ENCODE data around the gene CHD6.

CHD6 gene

GRCh38 chr20:41592516-41593216, 25.5 kb downstream of the CHD6 start:
- no peak for DNase-seq

- no peak for DNase-seq
Measured at GRCh38 chr20:41587956-41588355, 30.2 kb downstream of the CHD6 start.

GRCh38 chr20:41587523-41587922, 30.7 kb downstream of the CHD6 start:
- no peak for DNase-seq

GRCh38 chr20:41586772-41587171, 31.4 kb downstream of the CHD6 start:
- no peak for DNase-seq

- no peak for DNase-seq
Measured at GRCh38 chr20:41580350-41580749, 37.8 kb downstream of the CHD6 start.

GRCh38 chr20:41577129-41578009, 40.8 kb downstream of the CHD6 start:
- DNase-seq = no peak

- no peak for DNase-seq
Measured at GRCh38 chr20:41575412-41575811, 42.8 kb downstream of the CHD6 start.

- DNase-seq = no peak
Measured at GRCh38 chr20:41574802-41575389, 43.3 kb downstream of the CHD6 start.

GRCh38 chr20:41573955-41574354, 44.2 kb downstream of the CHD6 start:
- DNase-seq = no peak

- DNase-seq = peak in 1 of 56 donors; percentile 5
Measured at GRCh38 chr20:41572010-41572572, 46.1 kb downstream of the CHD6 start.

GRCh38 chr20:41571006-41571405, 47.2 kb downstream of the CHD6 start:
- no peak for DNase-seq

- no peak for DNase-seq
Measured at GRCh38 chr20:41570557-41570956, 47.6 kb downstream of the CHD6 start.

- no peak for DNase-seq
Measured at GRCh38 chr20:41567615-41568014, 50.6 kb downstream of the CHD6 start.

GRCh38 chr20:41566896-41567527, 51.2 kb downstream of the CHD6 start:
- no peak for DNase-seq

- no peak for DNase-seq
Measured at GRCh38 chr20:41563087-41563486, 55.1 kb downstream of the CHD6 start.

- DNase-seq = no peak
Measured at GRCh38 chr20:41560970-41561369, 57.2 kb downstream of the CHD6 start.

GRCh38 chr20:41559658-41560057, 58.5 kb downstream of the CHD6 start:
- DNase-seq = no peak

GRCh38 chr20:41553142-41553879, 64.9 kb downstream of the CHD6 start:
- DNase-seq = no peak

GRCh38 chr20:41552295-41553068, 65.7 kb downstream of the CHD6 start:
- no peak for DNase-seq
